ENCODE data around the gene FAM83C. TPM values are rescaled to one million over a fixed set of nuclear protein-coding genes. Genes with fewer than 3 reads are reported as not detected.

The FAM83C gene
- total RNA-seq, 2 experiments from 2014 or later = not detected

DNA sequence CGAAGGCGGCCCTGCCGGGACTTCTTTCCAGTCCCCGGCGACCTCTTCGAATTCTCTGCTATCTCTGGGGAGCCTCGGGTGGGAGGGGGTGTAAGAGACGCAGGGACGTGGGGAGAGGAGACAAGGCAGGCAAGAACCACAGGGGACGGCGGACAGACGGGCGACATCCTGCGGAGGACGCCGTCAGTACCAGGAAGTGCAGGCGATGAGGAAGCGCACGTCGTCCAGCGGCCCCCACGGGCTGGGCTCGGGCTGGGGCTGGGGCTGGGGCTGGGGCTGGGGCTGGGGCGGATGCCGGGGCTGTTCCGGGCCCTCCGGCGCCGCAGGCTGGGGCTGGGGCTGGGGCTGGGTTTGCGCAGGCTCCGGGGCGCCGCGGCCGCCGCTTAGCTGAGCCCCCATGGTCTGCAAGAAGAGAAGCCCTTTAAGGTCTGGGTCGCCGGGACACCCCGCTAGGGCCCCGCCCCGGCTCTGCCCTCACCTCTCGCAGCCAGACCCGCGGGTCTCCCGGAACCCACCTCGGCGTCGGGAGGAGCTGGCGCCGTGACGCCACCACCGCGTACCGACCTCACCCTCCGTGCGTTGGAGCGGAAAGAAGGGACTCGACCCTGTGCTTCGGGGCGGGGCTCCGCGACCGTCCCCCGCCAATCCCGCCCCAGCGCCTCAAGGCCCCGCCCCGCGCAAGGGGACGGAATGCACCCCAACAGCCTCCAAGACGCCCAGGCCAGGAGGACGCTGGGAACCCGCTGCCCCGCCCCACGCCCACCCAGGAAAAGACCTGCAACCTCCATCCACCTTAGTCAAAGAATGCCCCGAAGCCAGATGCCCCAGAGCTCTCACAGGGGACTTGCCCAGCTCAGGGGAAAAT, 14.5 kb downstream of the FAM83C start, which contains the start of gene MMP24OS:
MMP24OS (minus strand) TSS at position 592 of the 865 bp plus-strand sequence; CDS start at position 399, 193 bp downstream.
- intact Hi-C loops (cut with micrococcal nuclease; ENCODE audit: unreplicated experiment) = loop anchor here (10.0 kb wide), 1 partner anchor 403 kb away; the partner anchor contains the start of genes ACSS2 and GGT7

DNA sequence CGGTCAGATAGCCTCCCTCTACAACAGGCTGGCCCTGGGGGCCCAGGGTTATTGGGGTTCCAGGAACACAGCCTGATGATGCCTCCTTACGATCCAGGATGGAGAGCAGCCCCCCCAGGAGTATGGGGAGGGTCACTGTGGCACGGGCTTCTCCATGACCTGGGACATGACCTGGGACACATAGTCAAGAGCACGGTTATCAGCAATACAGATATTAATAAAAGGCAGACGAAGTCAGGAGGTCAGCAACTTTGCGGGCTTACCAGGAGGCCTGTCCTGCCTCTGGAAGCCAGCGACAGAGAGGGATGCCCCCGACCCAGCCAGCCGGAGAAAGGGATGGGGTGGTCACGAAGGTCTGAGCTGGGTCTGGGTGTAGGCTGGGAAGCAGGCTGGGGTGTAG, 15.1 kb downstream of the FAM83C start:
- Histone ChIP-seq H3K4me1 (ENCODE audit: insufficient read depth, low read length, poor library complexity, severe bottlenecking) (peaks cover 16% of the 10 kb centered on the region), H3K9me3 (ENCODE audit: low read length) (no peaks in the 10 kb centered on the region), H3K79me2 (ENCODE audit: insufficient read depth, low read depth, low read length) (peaks cover 14% of the 10 kb centered on the region; the same call in 1 of the 2 replicates), H3K36me3 (ENCODE audit: insufficient read depth, low read length) (peaks cover 52% of the 10 kb centered on the region), H2AFZ (ENCODE audit: low read length) (peak overlapping the region; percentile 34; the same call in 1 of the 2 replicates), H4K20me1 (ENCODE audit: insufficient read depth, low read length) (no peaks in the 10 kb centered on the region), H3K4me2 (ENCODE audit: low read length) (peak overlapping the region; percentile 99), H3K9me2 (ENCODE audit: insufficient read depth, low read length) (no peaks in the 10 kb centered on the region), H3K4me3 (ENCODE audit: low read depth, low read length, poor library complexity, severe bottlenecking) (peak overlapping the region; percentile 77), H3K27ac (ENCODE audit: low read depth, low read length, poor library complexity, severe bottlenecking) (peak overlapping the region; percentile 72)
- CTCF ChIA-PET (ENCODE audit: unreplicated experiment) = interaction anchor here (0.5 kb wide), 1 partner anchor 465 kb away, joined by 5 read pairs; no protein-coding TSS in a partner anchor
- POLR2A ChIA-PET = interaction anchor here (0.6 to 1.2 kb wide), 2 partner anchors 180 to 326 kb away, joined by 3 read pairs; no protein-coding TSS in a partner anchor
- TF ChIP-seq EZH2phosphoT487 (IDR thresholded peaks at IDR 0.05; ENCODE audit: borderline replicate concordance, low read depth, low read length) = no peak
- TF ChIP-seq, protein P1, sequence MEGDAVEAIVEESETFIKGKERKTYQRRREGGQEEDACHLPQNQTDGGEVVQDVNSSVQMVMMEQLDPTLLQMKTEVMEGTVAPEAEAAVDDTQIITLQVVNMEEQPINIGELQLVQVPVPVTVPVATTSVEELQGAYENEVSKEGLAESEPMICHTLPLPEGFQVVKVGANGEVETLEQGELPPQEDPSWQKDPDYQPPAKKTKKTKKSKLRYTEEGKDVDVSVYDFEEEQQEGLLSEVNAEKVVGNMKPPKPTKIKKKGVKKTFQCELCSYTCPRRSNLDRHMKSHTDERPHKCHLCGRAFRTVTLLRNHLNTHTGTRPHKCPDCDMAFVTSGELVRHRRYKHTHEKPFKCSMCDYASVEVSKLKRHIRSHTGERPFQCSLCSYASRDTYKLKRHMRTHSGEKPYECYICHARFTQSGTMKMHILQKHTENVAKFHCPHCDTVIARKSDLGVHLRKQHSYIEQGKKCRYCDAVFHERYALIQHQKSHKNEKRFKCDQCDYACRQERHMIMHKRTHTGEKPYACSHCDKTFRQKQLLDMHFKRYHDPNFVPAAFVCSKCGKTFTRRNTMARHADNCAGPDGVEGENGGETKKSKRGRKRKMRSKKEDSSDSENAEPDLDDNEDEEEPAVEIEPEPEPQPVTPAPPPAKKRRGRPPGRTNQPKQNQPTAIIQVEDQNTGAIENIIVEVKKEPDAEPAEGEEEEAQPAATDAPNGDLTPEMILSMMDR (conservative IDR thresholded peaks at IDR 0.05; ENCODE audit: low read length) = no peak
- no peak for DNase-seq (ENCODE audit: low spot score)
- intact Hi-C loops (cut with micrococcal nuclease; ENCODE audit: unreplicated experiment) = loop anchor here (10.0 kb wide), 1 partner anchor 402 kb away; the partner anchor contains the start of genes ACSS2 and GGT7
- TSS peak; percentile 36 for BruUV-seq (replicated peaks)

More for the DNA sequence above, 14.5 kb downstream of the FAM83C start, which contains the start of gene MMP24OS:
- Histone ChIP-seq H3K79me2 (ENCODE audit: insufficient read depth, low read depth, low read length) (peaks cover 20% of the 10 kb centered on the region), H4K20me1 (ENCODE audit: insufficient read depth, low read length) (no peaks in the 10 kb centered on the region), H3K4me2 (ENCODE audit: low read length) (peak within 1 kb of the TSS; percentile 99), H3K27ac (ENCODE audit: low read depth, low read length, poor library complexity, severe bottlenecking) (peak within 1 kb of the TSS; percentile 72), H3K4me3 (ENCODE audit: low read depth, low read length, poor library complexity, severe bottlenecking) (peak within 1 kb of the TSS; percentile 77), H3K4me1 (ENCODE audit: insufficient read depth, low read length, poor library complexity, severe bottlenecking) (peaks cover 16% of the 10 kb centered on the region), H2AFZ (ENCODE audit: low read length) (peak within 1 kb of the TSS; percentile 34; the same call in 1 of the 2 replicates), H3K36me3 (ENCODE audit: insufficient read depth, low read length) (peaks cover 58% of the 10 kb centered on the region), H3K9me3 (ENCODE audit: low read length) (no peaks in the 10 kb centered on the region), H3K9me2 (ENCODE audit: insufficient read depth, low read length) (no peaks in the 10 kb centered on the region)
- BruUV-seq (replicated peaks) = no TSS peak
- TF ChIP-seq, protein P1 (conservative IDR thresholded peaks at IDR 0.05; ENCODE audit: low read length) = peak; percentile 52
- no peak for TF ChIP-seq EZH2phosphoT487 (IDR thresholded peaks at IDR 0.05; ENCODE audit: borderline replicate concordance, low read depth, low read length)
- DNase-seq (ENCODE audit: low spot score) = peak; percentile 93
- POLR2A ChIA-PET = interaction anchor here (0.6 to 1.2 kb wide), 3 partner anchors 11 to 326 kb away, joined by 3 read pairs; no protein-coding TSS in a partner anchor
- CTCF ChIA-PET (ENCODE audit: unreplicated experiment) = interaction anchor here (0.5 to 0.6 kb wide), 2 partner anchors 322 to 465 kb away, joined by 3 to 5 read pairs; no protein-coding TSS in a partner anchor

All from OCI-LY7 (cell line).